HG03565 (cell line): ENCODE data around the gene GIT2.

Experiments used
- ATAC-seq: cut with Tn5 transposase; IDR thresholded peaks from one replicate; pipeline ENCODE4 v1.9.1; 2021; ENCODE audit warnings: mild to moderate bottlenecking, moderate library complexity; ENCODE audit not compliant: unreplicated experiment

GIT2 gene

GRCh38 chr12:109983432-109984142, 12.6 kb downstream of the GIT2 start:
- ATAC-seq, result no peak

GRCh38 chr12:109982210-109982609, 14.0 kb downstream of the GIT2 start:
- ATAC-seq, result no peak

- no peak for ATAC-seq
These were observed 14.9 kb downstream of the GIT2 start for GRCh38 chr12:109981311-109981710.

- no peak for ATAC-seq
These were observed 23.3 kb downstream of the GIT2 start for GRCh38 chr12:109972821-109973220.

GRCh38 chr12:109968801-109969200, 27.4 kb downstream of the GIT2 start:
- ATAC-seq, result no peak

- no peak for ATAC-seq
These were observed 28.1 kb downstream of the GIT2 start for GRCh38 chr12:109968032-109968420.

- no peak for ATAC-seq
These were observed 28.7 kb downstream of the GIT2 start for GRCh38 chr12:109967383-109968031.

- ATAC-seq, result no peak
These were observed 29.6 kb downstream of the GIT2 start for GRCh38 chr12:109966546-109966945.

GRCh38 chr12:109963743-109964429, 32.3 kb downstream of the GIT2 start:
- ATAC-seq, result no peak

GRCh38 chr12:109963330-109963729, 32.8 kb downstream of the GIT2 start:
- no peak for ATAC-seq

GRCh38 chr12:109962398-109962797, 33.8 kb downstream of the GIT2 start:
- ATAC-seq, result no peak

- no peak for ATAC-seq
These were observed 34.6 kb downstream of the GIT2 start for GRCh38 chr12:109961612-109962011.

- no peak for ATAC-seq
These were observed 35.0 kb downstream of the GIT2 start for GRCh38 chr12:109961201-109961600.

GRCh38 chr12:109959411-109960093, 36.6 kb downstream of the GIT2 start:
- no peak for ATAC-seq

GRCh38 chr12:109958374-109958773, 37.8 kb downstream of the GIT2 start:
- ATAC-seq, result no peak

GRCh38 chr12:109953656-109954055, 42.5 kb downstream of the GIT2 start:
- no peak for ATAC-seq

- no peak for ATAC-seq
These were observed 43.3 kb downstream of the GIT2 start for GRCh38 chr12:109952873-109953272.

GRCh38 chr12:109952160-109952858, 43.9 kb downstream of the GIT2 start:
- no peak for ATAC-seq

GRCh38 chr12:109951751-109952150, 44.4 kb downstream of the GIT2 start:
- no peak for ATAC-seq

- ATAC-seq, result no peak
These were observed 45.0 kb downstream of the GIT2 start for GRCh38 chr12:109951136-109951535.

- no peak for ATAC-seq
These were observed 45.5 kb downstream of the GIT2 start for GRCh38 chr12:109950625-109951024.
